ENCODE measurements around the gene SP2.
"Not testable (repeated sequence)": the region's sequence is repeated elsewhere in the genome, so short reads cannot be mapped to it uniquely, and the experiment has no call there.

SP2 gene

DNA sequence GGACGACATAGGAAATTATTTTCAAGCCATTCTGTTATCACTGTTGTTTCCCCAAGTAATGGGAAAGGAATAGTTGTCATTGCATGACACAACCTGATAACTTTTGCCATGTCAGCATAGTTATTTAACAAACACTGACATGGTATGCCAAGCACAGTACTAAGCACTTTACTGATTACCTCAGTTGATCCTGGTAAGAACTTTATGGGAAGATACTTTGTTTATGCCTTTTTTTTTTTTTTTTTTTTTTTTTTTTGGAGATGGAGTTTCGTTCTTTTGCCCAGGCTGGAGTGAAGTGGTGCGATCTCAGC, 29.6 kb downstream of the SP2 start:
- no peak for DNase-seq

DNA sequence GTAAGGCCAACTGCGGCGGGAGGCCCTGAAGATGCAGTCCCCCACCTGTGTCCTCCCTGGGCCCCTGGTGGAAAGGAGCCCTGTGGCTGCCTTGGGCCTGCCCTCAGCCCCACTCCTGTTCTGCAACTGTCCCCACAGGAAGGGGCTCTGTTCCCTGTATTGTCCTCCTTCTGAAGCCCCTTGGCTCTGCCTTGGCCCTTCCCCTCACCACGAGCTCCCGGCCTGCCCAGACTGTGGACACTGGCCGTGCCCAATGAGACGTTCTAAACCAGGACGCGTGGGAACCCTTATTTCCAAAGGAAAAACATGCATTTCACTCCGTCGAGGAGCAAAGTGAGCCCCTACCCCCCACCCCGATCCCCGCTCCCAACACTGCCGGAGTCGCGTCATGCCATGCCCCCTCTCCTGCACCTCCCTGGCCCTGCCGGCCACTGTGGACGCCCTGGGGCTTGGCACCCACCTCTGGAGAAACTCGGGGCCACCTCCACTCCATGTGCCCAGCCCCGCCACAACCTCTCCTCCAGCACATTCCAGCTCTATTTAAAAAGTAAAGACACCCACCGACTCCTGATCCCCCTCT, 31.9 kb downstream of the SP2 start:
- no peak for DNase-seq

DNA sequence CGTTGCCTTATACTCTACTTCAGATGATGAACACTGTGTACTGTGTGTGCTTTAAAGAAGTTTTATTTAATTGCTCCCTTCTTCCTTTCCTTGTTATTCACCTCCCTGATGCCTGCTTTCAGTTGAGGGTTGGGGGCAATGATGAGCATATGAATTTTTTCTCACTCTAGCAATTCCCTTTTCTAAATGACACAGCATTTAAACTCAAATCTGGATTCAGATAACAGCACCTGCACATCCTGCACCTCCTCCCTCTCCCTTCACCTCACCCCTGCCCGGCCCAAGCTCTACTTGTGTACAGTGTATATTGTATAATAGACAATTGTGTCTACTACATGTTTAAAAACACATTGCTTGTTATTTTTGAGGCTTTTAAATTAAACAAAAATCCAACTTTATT, 32.4 kb downstream of the SP2 start:
- no peak for DNase-seq

DNA sequence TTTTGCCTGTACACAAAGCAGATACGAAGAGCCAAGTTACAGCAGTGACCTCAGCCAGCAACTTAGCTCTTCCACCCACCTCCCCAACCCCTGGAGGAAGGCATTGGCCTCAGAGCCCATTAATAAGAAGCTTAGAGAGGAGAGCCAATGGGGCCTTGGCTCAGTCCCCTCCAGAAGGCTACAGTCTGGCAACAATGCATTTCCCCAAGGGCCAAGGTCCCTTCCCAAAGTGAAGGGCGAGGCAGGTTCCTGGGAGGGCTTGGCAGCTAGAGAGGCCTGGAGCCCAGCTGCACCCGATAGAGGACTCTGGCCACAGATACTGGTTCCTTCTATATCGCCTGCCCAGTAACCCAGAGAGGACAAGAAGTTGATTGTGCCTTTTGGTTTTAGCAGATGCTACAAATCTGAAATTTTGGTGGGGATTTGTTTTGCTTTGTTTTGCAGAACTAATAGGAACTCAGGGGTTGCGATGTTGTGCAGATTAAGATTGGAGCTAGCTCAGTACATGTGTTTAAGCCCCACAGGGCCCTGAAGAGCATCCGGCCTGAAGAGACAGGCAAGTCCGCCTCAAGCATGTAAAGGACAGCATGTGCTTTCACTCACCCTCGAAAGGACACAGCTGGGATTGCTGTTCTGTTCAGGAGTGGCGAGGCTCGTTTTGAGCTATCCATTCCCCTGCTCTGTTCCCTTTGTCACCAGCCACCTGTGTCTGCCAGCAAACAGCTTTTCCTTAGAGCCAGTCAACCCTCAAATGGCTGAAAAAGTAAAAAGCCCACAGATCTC, 33.4 kb downstream of the SP2 start:
- no peak for DNase-seq

DNA sequence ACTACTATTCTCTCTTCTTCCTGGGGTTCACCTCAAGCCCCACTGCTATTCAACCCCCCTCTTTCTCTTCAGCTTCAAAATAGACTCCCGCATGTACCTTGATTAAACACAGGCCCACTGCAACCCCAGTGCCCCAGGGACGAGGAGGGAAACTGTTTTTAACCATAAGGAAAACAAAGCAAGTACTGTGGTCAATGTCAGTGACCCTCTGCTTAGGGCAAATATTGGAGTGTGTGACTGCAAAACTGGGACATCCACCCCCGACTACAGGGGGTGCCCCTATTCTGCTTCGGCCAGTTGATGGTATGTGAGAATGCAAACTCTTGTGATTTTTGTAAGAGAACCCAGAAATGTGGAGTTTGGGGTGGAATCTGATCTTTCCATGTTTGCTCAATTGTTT, 35.8 kb downstream of the SP2 start:
- DNase-seq, result no peak

DNA sequence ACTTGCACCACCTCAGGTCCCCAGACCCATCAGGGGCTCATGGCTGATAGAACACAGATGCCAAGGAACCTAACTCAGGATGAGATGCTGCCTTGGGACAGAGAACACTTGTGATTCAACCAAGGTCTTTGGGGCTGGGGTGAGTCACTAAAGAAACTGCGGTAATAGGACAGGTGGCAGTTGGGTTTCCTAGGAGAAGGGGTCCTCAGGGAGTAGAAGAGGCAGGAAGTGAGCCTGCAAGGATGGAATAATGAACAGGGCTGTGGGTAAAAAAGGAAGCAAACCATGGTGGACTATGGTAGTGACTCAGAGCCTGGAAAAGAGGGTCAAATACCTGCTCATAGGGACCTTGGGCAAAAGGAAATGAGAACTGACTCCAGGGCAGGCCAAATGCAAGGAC, 38.8 kb downstream of the SP2 start:
- DNase-seq, result no peak

DNA sequence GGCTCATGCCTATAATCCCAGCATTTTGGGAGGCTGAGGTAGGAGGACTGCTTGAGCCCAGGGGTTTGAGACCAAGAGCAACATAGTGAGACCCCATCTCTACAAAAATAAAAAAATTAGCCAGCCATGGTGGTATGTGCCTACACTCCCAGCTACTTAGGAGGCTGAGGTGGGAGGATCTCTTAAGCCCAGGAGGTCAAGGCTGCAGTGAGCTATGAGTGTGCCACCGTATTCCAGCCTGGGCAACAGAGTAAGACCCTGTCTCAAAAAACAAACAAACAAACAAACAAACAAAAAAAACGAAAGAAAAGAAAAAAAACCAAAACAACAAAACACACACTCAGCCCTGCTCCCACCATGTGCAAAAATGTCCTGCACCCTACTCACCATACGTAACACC, 39.4 kb downstream of the SP2 start:
- DNase-seq, result not testable (repeated sequence)

DNA sequence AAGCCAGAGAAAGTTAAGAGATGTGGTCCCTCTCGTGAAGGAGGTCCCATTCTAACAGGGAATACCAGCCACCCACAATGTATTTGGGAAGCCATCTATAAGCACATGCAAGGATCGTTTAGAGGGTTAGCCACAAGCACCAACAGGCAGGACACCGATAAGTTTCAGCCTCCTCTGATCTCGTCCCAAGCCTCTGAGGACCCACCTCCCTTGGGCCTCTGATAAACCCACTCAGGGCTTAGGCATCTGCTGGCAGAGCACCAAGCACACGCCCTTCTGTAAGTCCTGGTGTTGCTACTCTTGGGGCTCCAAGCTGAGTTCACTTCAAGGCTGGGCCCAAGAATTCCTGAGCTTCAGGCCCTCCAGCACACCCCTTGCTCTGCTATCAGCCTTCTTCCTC, 39.9 kb downstream of the SP2 start:
- DNase-seq, result no peak

DNA sequence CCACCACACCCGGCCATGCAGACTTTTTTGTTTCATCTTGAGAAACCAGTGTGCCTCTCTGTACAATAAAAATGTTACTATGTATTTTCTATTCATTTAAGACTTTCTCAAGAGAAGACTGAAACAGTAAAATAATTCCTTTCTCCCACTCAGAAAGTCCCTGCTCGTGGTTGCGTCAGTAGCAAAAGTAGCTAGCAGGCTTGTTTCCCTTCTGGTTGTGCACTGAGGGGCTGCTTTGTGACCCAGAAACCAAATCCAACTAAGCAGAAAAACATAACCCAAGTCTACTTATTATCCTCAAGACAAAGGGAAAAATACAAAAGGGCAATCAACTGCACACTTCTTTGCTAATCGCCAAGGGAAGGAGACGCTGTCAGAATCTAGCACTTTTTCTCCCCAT, 41.9 kb downstream of the SP2 start:
- no peak for DNase-seq

DNA sequence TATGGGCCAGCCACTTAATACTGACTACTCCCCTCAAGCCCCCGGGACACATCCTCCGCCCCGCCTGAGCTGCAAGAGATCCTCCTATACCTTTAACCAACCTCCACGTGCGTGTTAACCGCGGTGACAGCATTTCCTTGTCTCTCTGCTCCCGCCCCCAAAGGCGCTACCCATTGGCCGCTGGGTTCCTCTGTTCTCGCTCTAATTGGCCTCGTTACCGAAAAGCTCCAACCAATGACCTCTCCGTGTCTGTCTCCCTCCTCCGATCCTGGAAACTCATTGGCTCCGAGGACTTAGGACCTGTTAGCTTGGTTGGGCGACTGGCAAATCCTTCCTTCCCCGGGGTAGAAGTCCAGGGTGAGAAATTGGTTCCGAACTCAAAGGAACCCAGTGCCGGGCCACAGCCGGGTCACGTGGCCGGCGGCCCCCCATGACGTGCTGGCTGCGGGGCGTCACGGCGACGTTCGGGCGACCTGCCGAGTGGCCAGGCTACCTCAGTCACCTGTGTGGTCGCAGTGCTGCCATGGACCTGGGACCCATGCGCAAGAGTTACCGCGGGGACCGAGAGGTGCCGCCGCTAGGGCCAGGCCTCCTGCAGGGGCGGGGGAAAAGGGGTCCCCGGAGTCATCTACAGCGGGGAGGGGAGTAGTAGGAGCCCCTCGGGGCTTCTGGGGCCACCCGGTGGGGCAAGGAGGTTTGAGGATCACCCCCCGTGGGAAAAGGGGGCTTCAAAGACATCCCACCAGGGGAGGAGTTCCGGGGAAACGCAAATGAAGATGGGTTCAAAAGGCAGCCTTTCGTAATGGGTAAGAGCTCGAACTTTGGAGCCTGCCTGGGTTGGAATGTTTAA, 45.4 kb downstream of the SP2 start, which contains the start of gene PNPO:
PNPO (plus strand) TSS at position 326 of the 850 bp plus-strand sequence; CDS start at position 431, 105 bp downstream.
- peak; percentile 84 to 97 for DNase-seq

DNA sequence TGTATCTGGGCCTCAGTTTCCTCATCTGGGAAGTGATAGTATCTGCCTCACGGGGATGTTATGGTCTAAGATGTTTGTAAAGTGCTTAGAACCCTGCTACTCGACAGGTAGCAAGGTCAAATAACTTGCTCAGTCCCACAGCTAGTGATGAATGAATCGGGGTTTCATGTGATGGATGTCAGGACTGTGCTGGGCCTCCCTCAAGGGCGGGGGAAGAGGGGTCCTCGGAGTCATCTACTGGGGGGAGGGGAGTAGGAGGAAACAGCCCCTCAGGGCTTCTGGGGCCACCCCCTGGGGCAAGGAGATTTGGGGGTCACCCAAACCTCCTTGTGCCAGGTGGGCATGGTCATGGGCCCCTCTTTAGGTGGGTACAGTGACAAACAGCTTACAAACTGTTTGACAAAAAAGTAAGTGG, 46.1 kb downstream of the SP2 start:
- DNase-seq, result no peak

DNA sequence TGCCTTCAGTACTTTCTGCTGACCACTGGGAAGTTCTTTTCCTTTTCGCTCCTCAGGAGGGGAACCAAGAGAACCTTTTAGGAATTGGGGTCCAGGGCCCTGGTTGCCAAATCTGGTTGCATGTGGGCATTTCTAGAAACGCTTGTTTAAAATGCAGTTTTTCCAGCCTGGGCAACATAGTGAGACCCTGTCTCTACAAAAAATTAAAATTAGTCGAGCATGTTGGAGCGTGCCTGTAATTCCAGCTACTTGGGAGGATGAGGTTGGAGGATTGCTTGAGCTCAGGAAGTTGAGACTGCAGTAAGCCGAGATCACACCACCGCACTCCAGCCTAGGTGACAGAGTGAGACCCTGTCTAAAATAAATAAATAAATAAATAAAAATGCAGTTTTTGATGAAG, 46.5 kb downstream of the SP2 start:
- DNase-seq, result no peak

DNA sequence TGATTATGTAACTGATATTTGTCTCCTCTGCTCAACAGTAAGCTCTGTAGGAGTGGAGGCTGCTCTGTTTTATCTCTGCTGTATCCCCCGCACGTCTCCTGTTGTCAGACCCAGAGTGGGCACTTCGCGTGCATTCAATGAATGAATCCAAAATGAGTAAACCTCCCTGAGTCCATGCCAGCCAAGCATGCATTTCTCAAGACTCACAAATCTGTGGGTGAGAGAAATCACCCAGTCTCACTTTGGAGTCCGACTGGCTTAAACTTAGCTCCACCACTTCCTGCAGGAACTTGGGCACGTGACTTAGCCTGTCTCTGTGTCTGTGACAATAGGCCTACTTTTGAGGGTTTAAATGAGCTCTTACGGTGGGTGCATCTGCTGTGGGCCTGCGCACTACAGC, 49.0 kb downstream of the SP2 start:
- DNase-seq, result no peak

DNA sequence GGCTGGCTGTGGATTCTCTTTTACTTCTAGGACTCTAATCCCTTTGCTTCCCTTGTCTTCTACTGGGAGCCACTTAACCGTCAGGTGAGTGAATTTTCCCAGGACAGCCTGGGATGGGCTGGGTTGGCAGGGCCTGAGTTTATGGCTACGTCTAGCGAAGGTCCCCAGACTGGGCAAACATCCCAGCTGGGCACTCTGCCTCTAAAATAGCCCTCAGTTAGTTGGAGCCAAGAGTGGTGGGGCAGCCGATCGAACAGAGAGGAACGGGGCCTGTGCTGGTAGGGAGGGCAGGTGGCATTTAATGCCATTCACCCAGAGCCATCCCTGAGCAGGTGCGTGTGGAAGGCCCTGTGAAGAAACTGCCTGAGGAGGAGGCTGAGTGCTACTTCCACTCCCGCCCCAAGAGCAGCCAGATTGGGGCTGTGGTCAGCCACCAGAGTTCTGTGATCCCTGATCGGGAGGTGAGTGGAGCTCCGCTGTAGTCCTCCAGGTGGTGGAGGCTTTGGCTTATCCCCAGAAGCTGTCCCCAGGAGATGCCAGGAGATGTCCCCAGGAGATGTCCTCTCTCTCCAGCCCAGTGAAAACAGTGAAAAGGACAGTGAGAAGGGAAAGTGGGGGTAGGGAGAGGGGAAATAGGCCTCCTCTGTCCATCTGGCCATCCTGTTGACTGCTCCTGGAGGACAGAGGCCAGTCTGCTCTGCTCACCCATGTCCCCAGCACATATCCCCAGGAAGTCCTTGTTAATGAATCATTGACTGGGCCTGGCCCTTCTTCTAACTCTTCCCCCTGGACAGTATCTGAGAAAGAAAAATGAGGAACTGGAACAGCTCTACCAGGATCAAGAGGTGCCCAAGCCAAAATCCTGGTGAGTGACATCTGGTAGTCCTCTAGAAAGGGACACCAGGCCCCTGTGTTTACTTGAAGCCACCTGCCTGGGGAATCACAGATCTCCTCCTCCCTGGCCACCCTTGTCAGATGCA, 49.8 kb downstream of the SP2 start:
- no peak for DNase-seq

DNA sequence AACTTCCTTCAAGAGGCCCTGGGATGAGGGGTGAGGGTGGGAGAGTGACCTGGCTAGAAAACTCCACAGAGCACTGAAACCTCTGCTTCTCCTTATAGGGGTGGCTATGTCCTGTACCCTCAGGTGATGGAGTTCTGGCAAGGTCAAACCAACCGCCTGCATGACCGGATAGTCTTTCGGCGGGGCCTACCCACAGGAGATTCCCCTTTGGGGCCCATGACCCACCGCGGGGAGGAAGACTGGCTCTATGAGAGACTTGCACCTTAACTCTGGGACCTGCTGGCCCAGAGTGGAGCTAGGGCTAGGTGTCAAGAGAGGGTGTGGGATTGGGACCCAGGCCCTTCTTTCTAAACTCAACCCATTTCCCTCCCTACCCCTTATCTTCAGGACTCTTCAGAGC, 50.5 kb downstream of the SP2 start:
- no peak for DNase-seq

DNA sequence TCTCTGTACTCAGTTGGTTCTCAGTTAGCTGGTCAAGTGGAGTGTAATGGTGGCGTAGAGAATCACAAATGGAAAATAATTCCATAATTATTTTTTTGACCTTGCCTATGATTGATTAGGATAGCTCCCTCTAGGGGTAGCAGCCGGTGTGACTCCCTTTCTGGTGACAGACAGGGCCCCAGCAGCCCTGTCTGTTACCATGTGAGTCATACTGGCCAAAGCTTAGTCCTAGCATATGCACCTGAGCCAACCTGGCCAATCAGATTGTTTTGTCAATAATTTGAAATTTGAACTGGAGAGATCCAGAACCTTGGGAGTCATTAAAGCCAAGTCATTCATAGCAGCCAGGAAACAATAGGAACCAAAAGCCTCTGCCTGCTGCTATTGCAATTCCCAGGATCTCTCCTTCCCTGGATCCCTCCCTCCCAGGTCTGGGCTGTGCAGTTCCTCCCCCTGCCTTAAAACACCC, 50.9 kb downstream of the SP2 start:
- peak; percentile 68 for DNase-seq

DNA sequence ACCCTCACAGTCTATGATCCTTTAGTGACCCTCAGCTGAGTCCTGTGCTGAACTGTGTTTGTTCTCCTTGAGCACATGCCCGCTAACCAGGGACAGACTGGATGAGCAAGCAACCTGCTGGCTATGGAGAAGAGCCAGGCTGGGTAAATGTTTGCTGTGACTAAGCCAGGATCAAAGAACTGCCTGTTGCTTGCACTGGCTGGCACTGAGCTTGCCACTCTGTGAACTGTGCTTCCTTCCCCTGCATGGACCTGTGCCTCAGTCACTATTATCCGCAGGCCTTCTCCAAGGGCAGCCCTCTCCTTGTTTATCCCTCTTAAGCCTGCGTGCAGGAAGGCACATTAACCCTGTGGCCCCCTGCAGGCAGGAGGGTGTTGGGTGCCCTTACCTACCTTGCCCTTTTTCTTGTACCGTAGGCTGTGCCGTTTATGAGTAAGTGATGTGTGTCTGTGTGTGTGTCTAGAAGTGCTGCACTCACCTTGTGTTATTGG, 52.7 kb downstream of the SP2 start:
- no peak for DNase-seq

DNA sequence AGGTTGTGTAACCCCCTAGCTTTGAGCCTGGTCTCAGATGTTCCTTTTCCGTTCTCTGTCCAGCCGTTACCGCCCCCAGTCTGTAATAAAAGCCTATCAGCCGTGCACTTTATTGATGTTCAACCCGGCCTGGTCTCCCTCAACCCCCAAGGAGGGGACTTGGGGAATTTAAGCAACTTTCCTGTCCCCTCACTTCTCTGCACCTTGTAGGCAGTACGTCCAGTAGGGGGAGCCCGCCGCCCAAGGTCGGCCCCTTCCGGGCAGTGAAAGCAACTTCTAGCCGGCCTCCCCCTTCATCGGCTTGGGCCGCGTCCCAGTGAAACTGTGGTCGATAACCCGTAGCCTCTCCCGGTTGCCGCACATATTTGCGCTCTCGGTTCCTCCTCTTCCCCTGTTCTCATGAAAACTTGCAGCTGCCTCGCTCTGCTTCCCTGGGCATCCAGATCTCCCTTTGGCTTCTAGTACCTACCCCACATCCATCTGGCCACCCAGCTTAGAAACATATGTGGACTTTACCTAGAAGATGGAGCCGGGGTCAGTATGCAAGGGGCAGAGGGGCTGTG, 53.2 kb downstream of the SP2 start:
- peak; percentile 69 to 79 for DNase-seq

DNA sequence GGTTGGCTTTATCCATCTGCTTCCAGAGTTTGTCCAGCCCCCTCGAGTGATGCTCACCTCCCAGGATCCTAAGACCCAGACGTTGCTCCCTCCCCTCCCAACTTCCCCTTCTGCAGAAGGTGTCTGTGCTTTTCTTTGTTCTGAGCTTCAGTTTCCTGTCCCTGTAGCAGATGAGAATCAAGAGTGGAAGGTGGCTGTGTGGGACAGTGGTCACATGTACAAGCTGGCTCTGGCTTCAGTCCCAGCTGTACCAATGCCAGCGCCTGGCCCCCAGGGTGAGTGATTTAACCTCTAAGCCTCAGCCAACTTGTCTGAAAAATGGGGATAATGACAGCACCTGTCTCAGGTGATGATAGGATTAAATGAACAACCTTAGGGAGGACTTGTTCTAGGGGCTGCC, 53.9 kb downstream of the SP2 start:
- no peak for DNase-seq

DNA sequence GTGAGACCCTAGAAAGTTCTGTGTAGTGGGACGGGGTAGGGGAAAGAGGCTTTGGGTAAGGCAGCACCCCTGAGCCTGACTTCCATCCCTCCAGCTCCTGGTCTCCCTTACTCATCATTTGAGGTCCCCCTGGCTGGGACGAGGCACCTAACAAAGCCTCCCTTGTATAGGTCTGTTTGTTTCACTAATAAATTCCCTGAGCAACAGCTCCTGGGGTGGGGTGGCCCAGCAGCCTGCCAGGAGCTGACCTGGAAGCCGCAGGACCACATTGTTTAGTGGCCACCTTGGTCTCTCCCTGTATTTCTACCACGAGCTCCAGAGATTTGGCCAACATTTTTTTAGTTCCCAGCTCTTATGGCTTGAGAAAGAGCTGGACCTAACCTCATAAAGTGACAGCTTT, 54.4 kb downstream of the SP2 start:
- no peak for DNase-seq

DNA sequence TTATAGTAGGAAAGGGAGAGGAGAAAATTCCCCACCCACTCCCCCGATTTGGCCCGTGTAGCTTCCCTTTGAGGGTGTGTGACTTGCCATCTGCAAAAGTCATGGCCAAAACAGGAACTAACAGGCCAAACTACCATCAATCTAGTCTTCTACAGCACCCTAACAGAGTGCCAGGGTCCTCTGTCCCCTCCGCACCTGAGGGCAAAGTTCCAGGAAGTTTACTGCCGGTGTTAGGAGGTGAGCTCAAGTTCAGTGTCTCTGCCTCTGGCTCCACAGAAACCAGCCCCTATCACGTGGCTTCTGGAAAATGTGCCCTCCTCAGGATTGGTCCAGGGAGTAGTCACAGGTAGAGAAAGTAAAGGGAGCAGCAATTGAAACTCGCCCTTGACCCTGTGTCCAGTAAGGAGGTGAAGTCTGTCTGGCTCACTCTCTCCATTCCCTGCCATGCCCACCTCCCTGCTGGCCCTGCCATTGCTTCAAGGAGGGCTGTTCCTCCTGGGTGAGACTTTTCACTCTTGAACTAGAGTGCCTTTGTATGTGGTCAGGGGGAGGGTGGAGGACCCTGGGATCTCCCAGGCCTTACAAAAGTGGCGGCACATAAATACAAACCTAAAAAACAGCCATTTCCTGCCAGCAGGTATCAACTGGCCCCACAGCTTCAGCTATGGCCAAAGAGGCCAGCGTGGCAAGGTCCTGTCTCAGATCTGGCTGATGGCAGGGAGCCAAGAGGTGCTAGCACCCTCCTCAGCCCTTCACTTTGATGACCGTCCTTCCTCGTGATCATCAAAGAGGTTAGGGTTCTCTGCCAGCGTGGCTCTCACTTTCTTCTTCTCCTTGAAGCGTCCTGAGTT, 56.4 kb downstream of the SP2 start:
- DNase-seq, result no peak

Data from stimulated activated CD4-positive, alpha-beta T cell treated with anti-CD3 and anti-CD28 coated beads, Interleukin-4, amount 100 ng/mL, for 4 hours (primary cell).